Measurements from ENCODE around the gene TMX2. TPM values are rescaled to one million over a fixed set of nuclear protein-coding genes. Genes with fewer than 3 reads are reported as not detected.
A peak's percentile ranks its signal among the peaks of the same experiment; 100 is the strongest.

The TMX2 gene
- total RNA-seq, 2 donors from 2014 or later: 40.3 to 75.7 TPM

- H3K9me3 Mint-ChIP-seq: no peaks in the 10 kb centered on the region
- H3K36me3 Mint-ChIP-seq (ENCODE audit: low read depth): peaks cover 95% of the 10 kb centered on the region
- peak within 1 kb of the TSS; percentile 100 for H3K4me3 Mint-ChIP-seq
- ATAC-seq (replicated peaks): peak; percentile 92
- no peaks in the 10 kb centered on the region for H3K27me3 Mint-ChIP-seq
- H3K4me1 Mint-ChIP-seq: peaks cover 16% of the 10 kb centered on the region
- H3K27ac Mint-ChIP-seq: peak within 1 kb of the TSS; percentile 100
Observed at GRCh38 chr11:57741132-57742086, 29.0 kb downstream of the TMX2 start, which contains the start of gene SELENOH. Gene SELENOH, plus strand, starts transcription at chr11:57741491. Its CDS starts 105 bp downstream, at chr11:57741596.

- Mint-ChIP-seq H3K36me3 (ENCODE audit: low read depth) (peaks cover 95% of the 10 kb centered on the region), H3K9me3 (no peaks in the 10 kb centered on the region)
Observed at GRCh38 chr11:57742087-57742452, 29.7 kb downstream of the TMX2 start.

GRCh38 chr11:57744357-57744756 lies 32.0 kb downstream of the TMX2 start:
- H3K4me3 Mint-ChIP-seq: peak overlapping the region; percentile 20
- H3K36me3 Mint-ChIP-seq (ENCODE audit: low read depth): peaks cover 91% of the 10 kb centered on the region
- ATAC-seq (replicated peaks): no peak
- H3K4me1 Mint-ChIP-seq: peaks cover 25% of the 10 kb centered on the region
- H3K27me3 Mint-ChIP-seq: no peaks in the 10 kb centered on the region
- peak overlapping the region; percentile 50 for H3K27ac Mint-ChIP-seq
- no peaks in the 10 kb centered on the region for H3K9me3 Mint-ChIP-seq

More at GRCh38 chr11:57742087-57742452, 29.7 kb downstream of the TMX2 start:
- ATAC-seq (replicated peaks): no peak
- Mint-ChIP-seq H3K27ac (peak overlapping the region; percentile 100), H3K4me1 (peaks cover 20% of the 10 kb centered on the region), H3K4me3 (peak overlapping the region; percentile 100), H3K27me3 (no peaks in the 10 kb centered on the region)

- H3K36me3 Mint-ChIP-seq (ENCODE audit: low read depth): peaks cover 83% of the 10 kb centered on the region
- H3K9me3 Mint-ChIP-seq: no peaks in the 10 kb centered on the region
- peak overlapping the region; percentile 80 for H3K27ac Mint-ChIP-seq
- no peak overlapping the region for H3K4me3 Mint-ChIP-seq
- no peak for ATAC-seq (replicated peaks)
- H3K4me1 Mint-ChIP-seq: peaks cover 25% of the 10 kb centered on the region
- H3K27me3 Mint-ChIP-seq: no peaks in the 10 kb centered on the region
Observed at GRCh38 chr11:57745206-57745605, 32.8 kb downstream of the TMX2 start.

- Mint-ChIP-seq H3K4me1 (peaks cover 23% of the 10 kb centered on the region), H3K27ac (peak overlapping the region; percentile 80), H3K4me3 (no peak overlapping the region), H3K27me3 (no peaks in the 10 kb centered on the region), H3K36me3 (ENCODE audit: low read depth) (peaks cover 69% of the 10 kb centered on the region), H3K9me3 (no peaks in the 10 kb centered on the region)
- peak; percentile 58 for ATAC-seq (replicated peaks)
Observed at GRCh38 chr11:57746920-57747319, 34.5 kb downstream of the TMX2 start.

- Mint-ChIP-seq H3K27me3 (no peaks in the 10 kb centered on the region), H3K4me1 (peaks cover 9% of the 10 kb centered on the region), H3K36me3 (ENCODE audit: low read depth) (peaks cover 28% of the 10 kb centered on the region), H3K4me3 (no peak overlapping the region), H3K27ac (no peak overlapping the region), H3K9me3 (no peaks in the 10 kb centered on the region)
- no peak for ATAC-seq (replicated peaks)
Observed at GRCh38 chr11:57751176-57751575, 38.8 kb downstream of the TMX2 start.

- no peak within 1 kb of the TSS for H3K4me3 Mint-ChIP-seq
- H3K27me3 Mint-ChIP-seq: no peaks in the 10 kb centered on the region
- H3K9me3 Mint-ChIP-seq: no peaks in the 10 kb centered on the region
- peaks cover 22% of the 10 kb centered on the region for H3K36me3 Mint-ChIP-seq (ENCODE audit: low read depth)
- H3K27ac Mint-ChIP-seq: no peak within 1 kb of the TSS
- ATAC-seq (replicated peaks): no peak
- peaks cover 8% of the 10 kb centered on the region for H3K4me1 Mint-ChIP-seq
Observed at GRCh38 chr11:57751676-57752253, 39.4 kb downstream of the TMX2 start, which contains the start of gene BTBD18. Gene BTBD18, minus strand, starts transcription at chr11:57751819. Its CDS starts 631 bp downstream, at chr11:57751188.

GRCh38 chr11:57752954-57753353 lies 40.6 kb downstream of the TMX2 start:
- Mint-ChIP-seq H3K4me3 (no peak overlapping the region), H3K9me3 (no peaks in the 10 kb centered on the region), H3K36me3 (ENCODE audit: low read depth) (peaks cover 12% of the 10 kb centered on the region), H3K27ac (no peak overlapping the region), H3K27me3 (no peaks in the 10 kb centered on the region), H3K4me1 (peaks cover 3% of the 10 kb centered on the region)
- no peak for ATAC-seq (replicated peaks)

GRCh38 chr11:57758174-57758573 lies 45.8 kb downstream of the TMX2 start:
- no peaks in the 10 kb centered on the region for H3K27me3 Mint-ChIP-seq
- H3K4me1 Mint-ChIP-seq: no peaks in the 10 kb centered on the region
- H3K4me3 Mint-ChIP-seq: no peak overlapping the region
- no peak for ATAC-seq (replicated peaks)
- H3K9me3 Mint-ChIP-seq: no peaks in the 10 kb centered on the region
- no peaks in the 10 kb centered on the region for H3K36me3 Mint-ChIP-seq (ENCODE audit: low read depth)
- no peak overlapping the region for H3K27ac Mint-ChIP-seq

GRCh38 chr11:57761301-57762234 lies 49.2 kb downstream of the TMX2 start, which contains the start of gene CTNND1:
Gene CTNND1, plus strand, starts transcription at chr11:57761802. Its CDS starts 29,677 bp downstream, at chr11:57791479.
- ATAC-seq (replicated peaks): no peak
- no peaks in the 10 kb centered on the region for H3K9me3 Mint-ChIP-seq
- H3K36me3 Mint-ChIP-seq (ENCODE audit: low read depth): no peaks in the 10 kb centered on the region
- no peak within 1 kb of the TSS for H3K27ac Mint-ChIP-seq
- H3K4me1 Mint-ChIP-seq: no peaks in the 10 kb centered on the region
- H3K27me3 Mint-ChIP-seq: no peaks in the 10 kb centered on the region
- H3K4me3 Mint-ChIP-seq: no peak within 1 kb of the TSS

GRCh38 chr11:57762235-57762861 lies 50.0 kb downstream of the TMX2 start:
- ATAC-seq (replicated peaks): no peak
- H3K27me3 Mint-ChIP-seq: no peaks in the 10 kb centered on the region

GRCh38 chr11:57763568-57763967 lies 51.2 kb downstream of the TMX2 start:
- Mint-ChIP-seq H3K4me3 (no peak overlapping the region), H3K9me3 (no peaks in the 10 kb centered on the region), H3K36me3 (ENCODE audit: low read depth) (no peaks in the 10 kb centered on the region), H3K27me3 (no peaks in the 10 kb centered on the region), H3K27ac (no peak overlapping the region), H3K4me1 (no peaks in the 10 kb centered on the region)
- no peak for ATAC-seq (replicated peaks)

More at GRCh38 chr11:57762235-57762861, 50.0 kb downstream of the TMX2 start:
- Mint-ChIP-seq H3K4me3 (no peak overlapping the region), H3K36me3 (ENCODE audit: low read depth) (no peaks in the 10 kb centered on the region), H3K9me3 (no peaks in the 10 kb centered on the region), H3K4me1 (no peaks in the 10 kb centered on the region), H3K27ac (no peak overlapping the region)

- no peaks in the 10 kb centered on the region for H3K4me1 Mint-ChIP-seq
- H3K36me3 Mint-ChIP-seq (ENCODE audit: low read depth): no peaks in the 10 kb centered on the region
- H3K27ac Mint-ChIP-seq: no peak overlapping the region
- no peaks in the 10 kb centered on the region for H3K27me3 Mint-ChIP-seq
- H3K4me3 Mint-ChIP-seq: no peak overlapping the region
- no peak for ATAC-seq (replicated peaks)
- no peaks in the 10 kb centered on the region for H3K9me3 Mint-ChIP-seq
Observed at GRCh38 chr11:57764021-57764420, 51.6 kb downstream of the TMX2 start.
